Stimulated activated CD4-positive, alpha-beta T cell treated with anti-CD3 and anti-CD28 coated beads, Interleukin-1b, Interleukin-23, amount 100 ng/mL, for 48 hours (primary cell): ENCODE results near the gene SEMA7A.

Experiments used
- DNase-seq: peaks from one replicate; pipeline ENCODE4 v3.0.0-alpha.2; 2020

Gene SEMA7A

GRCh38 chr15:74429781-74430400 lies 3.9 kb downstream of the SEMA7A start:
- no peak for DNase-seq

- no peak for DNase-seq
Observed at GRCh38 chr15:74428970-74429780, 4.6 kb downstream of the SEMA7A start.

GRCh38 chr15:74428442-74428787 lies 5.3 kb downstream of the SEMA7A start:
- no peak for DNase-seq

- DNase-seq, result no peak
Observed at GRCh38 chr15:74427607-74428441, 5.9 kb downstream of the SEMA7A start.

- no peak for DNase-seq
Observed at GRCh38 chr15:74426404-74427281, 7.1 kb downstream of the SEMA7A start.

- DNase-seq, result no peak
Observed at GRCh38 chr15:74425630-74426029, 8.1 kb downstream of the SEMA7A start.

GRCh38 chr15:74424901-74425528 lies 8.7 kb downstream of the SEMA7A start:
- DNase-seq, result no peak

GRCh38 chr15:74423431-74424257 lies 10.1 kb downstream of the SEMA7A start:
- DNase-seq, result no peak

GRCh38 chr15:74422652-74423430 lies 10.9 kb downstream of the SEMA7A start:
- DNase-seq, result no peak

GRCh38 chr15:74422265-74422651 lies 11.5 kb downstream of the SEMA7A start:
- DNase-seq, result no peak

- no peak for DNase-seq
Observed at GRCh38 chr15:74421302-74422245, 12.2 kb downstream of the SEMA7A start.

- DNase-seq, result no peak
Observed at GRCh38 chr15:74420193-74420905, 13.4 kb downstream of the SEMA7A start.

- DNase-seq, result no peak
Observed at GRCh38 chr15:74419432-74419831, 14.3 kb downstream of the SEMA7A start.

- DNase-seq, result no peak
Observed at GRCh38 chr15:74418575-74419338, 15.0 kb downstream of the SEMA7A start.

- no peak for DNase-seq
Observed at GRCh38 chr15:74417670-74418069, 16.1 kb downstream of the SEMA7A start.

- no peak for DNase-seq
Observed at GRCh38 chr15:74417225-74417624, 16.5 kb downstream of the SEMA7A start.
